H9 (cell line): ENCODE data around the gene GRIN2D. TPM values are rescaled to one million over a fixed set of nuclear protein-coding genes. Genes with fewer than 3 reads are reported as not detected.

Source experiments
- DNase-seq: peaks from one replicate; pipeline ENCODE4 v3.0.0-alpha.2; 2017
- H2AFZ ChIP-seq: one replicate; pipeline ENCODE4 v1.6.1; 2013; ENCODE audit warnings: mild to moderate bottlenecking, low read length, control low read depth, moderate library complexity
- H2AK5ac ChIP-seq: 2 replicates; pipeline ENCODE4 v1.6.1; 2013; ENCODE audit warnings: low read length, control low read depth, mixed read lengths; ENCODE audit not compliant: insufficient read length
- H2BK120ac ChIP-seq: one replicate; pipeline ENCODE4 v1.6.1; 2013; ENCODE audit warnings: low read depth, mild to moderate bottlenecking, low read length, control low read depth, inconsistent platforms; ENCODE audit not compliant: poor library complexity, severe bottlenecking
- H2BK12ac ChIP-seq: 2 replicates; pipeline ENCODE4 v1.6.1; 2013; ENCODE audit warnings: low read length, control low read depth, mixed read lengths, low read depth; ENCODE audit not compliant: insufficient read length
- H2BK15ac ChIP-seq: 2 replicates; pipeline ENCODE4 v1.6.1; 2013; ENCODE audit warnings: low read depth, low read length, control low read depth
- H2BK20ac ChIP-seq: one replicate; pipeline ENCODE4 v1.6.1; 2013; ENCODE audit warnings: low read depth, mild to moderate bottlenecking, low read length, control low read depth, inconsistent platforms; ENCODE audit not compliant: poor library complexity, severe bottlenecking
- H2BK5ac ChIP-seq: 2 replicates; pipeline ENCODE4 v1.6.1; 2013; ENCODE audit warnings: low read length, control low read depth, mixed read lengths; ENCODE audit not compliant: insufficient read length
- H3K14ac ChIP-seq: 2 replicates; pipeline ENCODE4 v1.6.1; 2013; ENCODE audit warnings: low read length, control low read depth; ENCODE audit not compliant: insufficient read depth
- H3K18ac ChIP-seq: 2 replicates; pipeline ENCODE4 v1.6.1; 2013; ENCODE audit warnings: low read depth, mild to moderate bottlenecking, mixed read lengths, low read length, control low read depth; ENCODE audit not compliant: insufficient read length
- H3K23ac ChIP-seq: 2 replicates; pipeline ENCODE4 v1.6.1; 2013; ENCODE audit warnings: low read length, control low read depth, mixed read lengths, low read depth; ENCODE audit not compliant: insufficient read length
- H3K23me2 ChIP-seq: 2 replicates; pipeline ENCODE4 v1.6.1; 2013; ENCODE audit warnings: low read depth, mild to moderate bottlenecking, mixed read lengths, low read length, control low read depth; ENCODE audit not compliant: insufficient read length, poor library complexity, severe bottlenecking
- H3K27ac ChIP-seq: 2 replicates; pipeline ENCODE4 v1.5.1; 2013; ENCODE audit warnings: low read length, control low read depth, mixed read lengths, low read depth; ENCODE audit not compliant: insufficient read length
- H3K27me3 ChIP-seq: 2 replicates; pipeline ENCODE4 v1.6.1; 2013; ENCODE audit warnings: low read length, control low read depth, inconsistent platforms; ENCODE audit not compliant: insufficient read depth
- H3K4ac ChIP-seq: 2 replicates; pipeline ENCODE4 v1.6.1; 2013; ENCODE audit warnings: low read depth, mild to moderate bottlenecking, control low read depth, inconsistent platforms, low read length, moderate library complexity
- H3K4me1 ChIP-seq: 2 replicates; pipeline ENCODE4 v1.6.1; 2013; ENCODE audit warnings: low read length, control low read depth, inconsistent platforms; ENCODE audit not compliant: insufficient read depth
- H3K4me2 ChIP-seq: 2 replicates; pipeline ENCODE4 v1.6.1; 2013; ENCODE audit warnings: low read length, control low read depth, mixed read lengths; ENCODE audit not compliant: insufficient read length, insufficient read depth
- H3K56ac ChIP-seq: 2 replicates; pipeline ENCODE4 v1.6.1; 2013; ENCODE audit warnings: low read depth, mild to moderate bottlenecking, mixed read lengths, low read length, control low read depth; ENCODE audit not compliant: insufficient read length
- H3K79me1 ChIP-seq: 2 replicates; pipeline ENCODE4 v1.6.1; 2013; ENCODE audit warnings: low read depth, mild to moderate bottlenecking, moderate library complexity, low read length, control low read depth, inconsistent platforms; ENCODE audit not compliant: insufficient read depth, poor library complexity, severe bottlenecking
- H3K79me2 ChIP-seq: 2 replicates; pipeline ENCODE4 v1.6.1; 2013; ENCODE audit warnings: low read length, control low read depth, inconsistent platforms; ENCODE audit not compliant: insufficient read depth
- H3K9ac ChIP-seq: 2 replicates; pipeline ENCODE4 v1.6.1; 2013; ENCODE audit warnings: low read length, control low read depth, mixed read lengths; ENCODE audit not compliant: insufficient read length; ENCODE audit errors: extremely low read depth
- H3K9me3 ChIP-seq: one replicate; pipeline ENCODE4 v1.6.1; 2013; ENCODE audit warnings: low read depth, low read length, inconsistent platforms; ENCODE audit not compliant: control insufficient read depth
- H3T11ph ChIP-seq: one replicate; pipeline ENCODE4 v1.6.1; 2013; ENCODE audit warnings: mild to moderate bottlenecking, low read length, control low read depth, inconsistent platforms
- H4K20me1 ChIP-seq: one replicate; pipeline ENCODE4 v1.6.1; 2013; ENCODE audit not compliant: control insufficient read depth, insufficient read length, insufficient read depth
- H4K5ac ChIP-seq: 2 replicates; pipeline ENCODE4 v1.6.1; 2013; ENCODE audit warnings: low read depth, mild to moderate bottlenecking, mixed read lengths, low read length, control low read depth; ENCODE audit not compliant: insufficient read length
- H4K8ac ChIP-seq: replicated peaks from 2 replicates; pipeline ENCODE4 v1.6.1; 2013; ENCODE audit warnings: low read length, control low read depth, mixed read lengths, low read depth; ENCODE audit not compliant: insufficient read length
- H4K91ac ChIP-seq: 2 replicates; pipeline ENCODE4 v1.6.1; 2013; ENCODE audit warnings: low read depth, mild to moderate bottlenecking, moderate library complexity, mixed read lengths, low read length, control low read depth; ENCODE audit not compliant: insufficient read length
- H3K27ac Mint-ChIP-seq, 3 experiments: 2 replicates in 2 of 3; 3 replicates in 1 of 3; pipeline ENCODE4 v1.8.0; 2020 to 2021; ENCODE audit warnings: mixed read lengths in 3 of 3, mild to moderate bottlenecking in 1 of 3, moderate library complexity in 1 of 3
- H3K27me3 Mint-ChIP-seq: 2 replicates; pipeline ENCODE4 v1.8.0; 2021; ENCODE audit warnings: low read depth, mild to moderate bottlenecking, moderate library complexity, mixed read lengths
- H3K36me3 Mint-ChIP-seq, 3 experiments: 2 replicates in 2 of 3; 3 replicates in 1 of 3; pipeline ENCODE4 v1.8.0; 2020 to 2021; ENCODE audit warnings: low read depth in 3 of 3, mixed read lengths in 3 of 3; ENCODE audit not compliant: insufficient read depth in 1 of 3
- H3K4me1 Mint-ChIP-seq, 2 experiments: 2 replicates each; pipeline ENCODE4 v1.8.0; 2020; ENCODE audit warnings: mixed read lengths in 2 of 2
- H3K4me3 Mint-ChIP-seq, 2 experiments: 2 replicates in 1 of 2; 3 replicates in 1 of 2; pipeline ENCODE4 v1.8.0; 2020 to 2021; ENCODE audit warnings: mild to moderate bottlenecking in 2 of 2, mixed read lengths in 2 of 2, moderate library complexity in 1 of 2
- H3K9me3 Mint-ChIP-seq, 2 experiments: 2 replicates in 1 of 2; 3 replicates in 1 of 2; pipeline ENCODE4 v1.8.0; 2020; ENCODE audit warnings: mild to moderate bottlenecking in 2 of 2, mixed read lengths in 2 of 2, moderate library complexity in 1 of 2
- CTCF ChIP-seq: fragments of 200-600 bp; sonication (generic); conservative IDR thresholded peaks from 3 replicates; pipeline ENCODE4 v1.8.0; 2021; ENCODE audit warnings: antibody characterized with exemption, mild to moderate bottlenecking
- WGBS: extraction: QIAGEN DNeasy Blood & Tissue Kit; methylation state at CpG from one replicate; pipeline ENCODE4 v1.1.7; 2013; ENCODE audit warnings: missing lambda C conversion rate, low lambda C conversion rate, mixed read lengths; ENCODE audit not compliant: insufficient read length; ENCODE audit errors: extremely low coverage; 5-methylcytosine and 5-hydroxymethylcytosine counted together
- total RNA-seq: library from RNA; stranded (reverse); gene quantifications from 2 replicates; pipeline ENCODE4 v1.2.1, GENCODE V29; 2021

Gene GRIN2D
- total RNA-seq, 1 experiment from 2014 or later: 5.9 TPM

- no peak overlapping the region for H2BK5ac ChIP-seq
- no peak overlapping the region for H3K18ac ChIP-seq
- no peak overlapping the region for H3T11ph ChIP-seq
- H4K91ac ChIP-seq: no peak overlapping the region
- H3K4me1 ChIP-seq: no peaks in the 10 kb centered on the region
- no peak for TF ChIP-seq CTCF
- WGBS: no CpG with 5 or more reads among the region's 15 CpGs
- H3K23ac ChIP-seq: no peak overlapping the region
- H3K27ac ChIP-seq: no peak overlapping the region
- no peak overlapping the region for H2BK15ac ChIP-seq
- H3K79me2 ChIP-seq: no peaks in the 10 kb centered on the region
- H2AFZ ChIP-seq: no peak overlapping the region
- no peaks in the 10 kb centered on the region for H3K9me3 ChIP-seq
- Mint-ChIP-seq H3K4me3 (no peak overlapping the region), H3K27me3 (no peaks in the 10 kb centered on the region), H3K36me3 (peaks cover 0 to 14% (median 4%) of the 10 kb centered on the region in 3 experiments; a peak in 5 of 7 replicates), H3K4me1 (peaks cover 5 to 12% of the 10 kb centered on the region in 2 experiments), H3K27ac (peak overlapping the region; percentile 41 to 79 (median 49); a peak in 4 of 7 replicates), H3K9me3 (no peaks in the 10 kb centered on the region)
- DNase-seq: no peak
- H2AK5ac ChIP-seq: no peak overlapping the region
- H4K8ac ChIP-seq: no peak overlapping the region
- no peaks in the 10 kb centered on the region for H3K23me2 ChIP-seq
- no peaks in the 10 kb centered on the region for H3K27me3 ChIP-seq
- H2BK20ac ChIP-seq: no peak overlapping the region
- H3K14ac ChIP-seq: no peak overlapping the region
- no peak overlapping the region for H2BK12ac ChIP-seq
- H4K20me1 ChIP-seq: no peaks in the 10 kb centered on the region
- H3K79me1 ChIP-seq: no peaks in the 10 kb centered on the region
- H3K56ac ChIP-seq: no peak overlapping the region
- H3K9ac ChIP-seq: no peak overlapping the region
- no peak overlapping the region for H2BK120ac ChIP-seq
- H3K4me2 ChIP-seq: no peak overlapping the region
- no peak overlapping the region for H4K5ac ChIP-seq
- no peak overlapping the region for H3K4ac ChIP-seq
Observed at GRCh38 chr19:48354332-48354992, 39.0 kb upstream of the GRIN2D start.
